T-helper 17 cell (primary cell): ENCODE results near the gene TRMT44. TPM values are rescaled to one million over a fixed set of nuclear protein-coding genes. Genes with fewer than 3 reads are reported as not detected.

Experiments
- ATAC-seq: fragments of 150-1000 bp; cut with Tn5 transposase; 2 replicates; pipeline ENCODE4 v1.10.0; 2021; ENCODE audit warnings: mild to moderate bottlenecking, moderate library complexity
- DNase-seq, 3 donors: peaks; one replicate each; pipeline versions ENCODE4 v3.0.0 to v3.0.0-alpha.2; 2020 to 2021
- H3K9me3 ChIP-seq: one replicate; pipeline ENCODE4 v1.7.0; 2013; ENCODE audit warnings: low read length, mild to moderate bottlenecking; ENCODE audit not compliant: control insufficient read depth, poor library complexity, severe bottlenecking
- H3K27ac Mint-ChIP-seq: one replicate; pipeline ENCODE4 v1.8.0; 2022; ENCODE audit warnings: mild to moderate bottlenecking, moderate library complexity, mixed read lengths
- H3K27me3 Mint-ChIP-seq: one replicate; pipeline ENCODE4 v1.8.0; 2022; ENCODE audit warnings: mixed read lengths
- H3K36me3 Mint-ChIP-seq: one replicate; pipeline ENCODE4 v1.8.0; 2022; ENCODE audit warnings: low read depth, mixed read lengths
- H3K4me1 Mint-ChIP-seq: one replicate; pipeline ENCODE4 v1.8.0; 2022; ENCODE audit warnings: mild to moderate bottlenecking, mixed read lengths
- H3K4me3 Mint-ChIP-seq: one replicate; pipeline ENCODE4 v1.8.0; 2022; ENCODE audit warnings: mild to moderate bottlenecking, moderate library complexity, mixed read lengths
- total RNA-seq, 4 donors: library from RNA in 2 of 4; stranded (reverse) in 2 of 4; gene quantifications; one replicate each; pipeline ENCODE4 v1.2.3 and lab custom pipeline; 2022 to 2026

TRMT44 gene, protein sequence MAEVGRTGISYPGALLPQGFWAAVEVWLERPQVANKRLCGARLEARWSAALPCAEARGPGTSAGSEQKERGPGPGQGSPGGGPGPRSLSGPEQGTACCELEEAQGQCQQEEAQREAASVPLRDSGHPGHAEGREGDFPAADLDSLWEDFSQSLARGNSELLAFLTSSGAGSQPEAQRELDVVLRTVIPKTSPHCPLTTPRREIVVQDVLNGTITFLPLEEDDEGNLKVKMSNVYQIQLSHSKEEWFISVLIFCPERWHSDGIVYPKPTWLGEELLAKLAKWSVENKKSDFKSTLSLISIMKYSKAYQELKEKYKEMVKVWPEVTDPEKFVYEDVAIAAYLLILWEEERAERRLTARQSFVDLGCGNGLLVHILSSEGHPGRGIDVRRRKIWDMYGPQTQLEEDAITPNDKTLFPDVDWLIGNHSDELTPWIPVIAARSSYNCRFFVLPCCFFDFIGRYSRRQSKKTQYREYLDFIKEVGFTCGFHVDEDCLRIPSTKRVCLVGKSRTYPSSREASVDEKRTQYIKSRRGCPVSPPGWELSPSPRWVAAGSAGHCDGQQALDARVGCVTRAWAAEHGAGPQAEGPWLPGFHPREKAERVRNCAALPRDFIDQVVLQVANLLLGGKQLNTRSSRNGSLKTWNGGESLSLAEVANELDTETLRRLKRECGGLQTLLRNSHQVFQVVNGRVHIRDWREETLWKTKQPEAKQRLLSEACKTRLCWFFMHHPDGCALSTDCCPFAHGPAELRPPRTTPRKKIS
- 10 to 100 TPM; 20.4 to 32.7 TPM for total RNA-seq
- 24.7 to 33.1 reads per million in 2 donors for total RNA-seq (lab: John Stamatoyannopoulos, UW)

DNA sequence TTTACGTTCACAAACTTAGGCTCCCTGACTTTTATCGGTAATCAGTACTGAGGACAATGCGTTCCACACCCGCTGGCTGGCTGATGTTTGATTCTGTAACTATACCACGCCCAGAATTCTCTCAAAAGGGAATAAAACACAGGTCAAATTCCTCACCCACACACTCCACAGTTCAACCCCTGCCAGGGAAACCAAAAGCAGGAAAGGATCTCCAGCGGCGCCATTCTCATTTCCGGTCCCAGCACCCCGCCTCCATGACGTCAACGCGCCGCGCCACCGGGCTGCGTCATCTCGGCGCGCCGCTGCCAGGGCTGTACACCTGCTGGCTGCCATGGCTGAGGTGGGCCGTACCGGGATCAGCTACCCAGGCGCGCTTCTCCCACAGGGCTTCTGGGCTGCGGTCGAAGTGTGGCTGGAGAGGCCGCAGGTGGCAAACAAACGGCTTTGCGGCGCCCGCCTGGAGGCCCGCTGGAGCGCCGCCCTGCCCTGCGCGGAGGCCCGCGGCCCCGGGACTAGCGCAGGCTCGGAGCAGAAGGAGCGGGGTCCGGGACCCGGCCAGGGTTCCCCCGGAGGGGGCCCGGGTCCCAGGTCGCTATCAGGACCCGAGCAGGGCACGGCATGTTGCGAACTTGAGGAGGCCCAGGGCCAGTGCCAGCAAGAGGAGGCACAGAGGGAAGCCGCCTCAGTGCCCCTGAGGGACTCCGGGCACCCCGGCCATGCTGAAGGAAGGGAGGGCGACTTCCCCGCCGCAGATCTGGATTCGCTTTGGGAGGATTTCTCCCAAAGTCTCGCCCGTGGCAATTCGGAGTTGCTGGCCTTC lies at the start of gene TRMT44, which contains the start of gene ACOX3:
TRMT44 (plus strand) TSS at position 286 of the 820 bp plus-strand sequence; CDS start at position 332, 46 bp downstream.
ACOX3 (minus strand) TSS at position 232 of the 820 bp plus-strand sequence. CDS start 24,202 bp downstream, outside the sequence.
- H3K36me3 Mint-ChIP-seq = peaks cover 2% of the 10 kb centered on the region
- H3K4me3 Mint-ChIP-seq = peak within 1 kb of the TSS; percentile 92
- H3K9me3 ChIP-seq = no peaks in the 10 kb centered on the region
- H3K4me1 Mint-ChIP-seq = peaks cover 59% of the 10 kb centered on the region
- H3K27ac Mint-ChIP-seq = peak within 1 kb of the TSS; percentile 96
- DNase-seq (peak; percentile 90 to 100 (median 92)), ATAC-seq (peak; percentile 91)
- no peaks in the 10 kb centered on the region for H3K27me3 Mint-ChIP-seq

DNA sequence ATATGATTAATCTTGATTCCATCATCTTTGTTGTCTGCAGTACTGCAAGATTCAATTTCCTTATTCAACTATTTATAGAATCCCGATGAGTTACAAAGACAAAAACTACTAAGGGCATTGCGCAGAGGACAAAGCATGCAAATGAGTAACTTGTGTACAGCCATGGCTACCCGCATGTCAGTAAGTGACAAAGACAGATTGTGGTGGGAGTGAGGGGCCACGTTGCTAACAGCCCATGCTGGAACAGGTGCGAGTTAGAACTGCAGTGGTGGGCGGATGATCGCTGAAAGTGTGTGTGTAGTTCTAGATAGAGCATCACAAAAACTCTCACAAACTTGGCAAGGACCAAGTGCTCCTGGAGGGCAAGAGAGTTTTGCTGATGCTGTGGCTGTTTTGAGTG lies 49.5 kb upstream of the TRMT44 start:
- no peak overlapping the region for H3K27ac Mint-ChIP-seq
- ATAC-seq (no peak), DNase-seq (no peak)
- no peak overlapping the region for H3K4me3 Mint-ChIP-seq
- H3K4me1 Mint-ChIP-seq = peaks cover 2% of the 10 kb centered on the region
- H3K36me3 Mint-ChIP-seq = no peaks in the 10 kb centered on the region
- no peaks in the 10 kb centered on the region for H3K27me3 Mint-ChIP-seq
- no peaks in the 10 kb centered on the region for H3K9me3 ChIP-seq

DNA sequence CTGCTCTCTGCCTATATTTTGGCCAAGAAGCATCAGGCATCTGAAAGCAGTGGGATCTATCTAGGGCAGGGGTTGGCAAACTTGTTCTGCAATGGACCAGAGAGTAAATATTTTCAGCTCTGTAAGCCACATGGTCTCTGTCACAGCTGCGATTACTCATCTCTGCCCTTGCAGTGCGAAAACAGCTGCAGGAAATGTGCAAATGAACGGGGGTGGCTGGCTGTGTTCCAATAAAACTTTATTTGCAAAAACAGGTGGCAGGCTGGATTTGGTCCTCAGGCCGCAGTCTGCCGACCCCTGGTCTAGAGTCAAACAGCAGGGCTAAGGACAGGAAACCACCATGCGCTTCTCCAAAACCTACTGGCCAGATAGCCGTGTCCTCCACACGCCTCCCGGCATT lies 48.6 kb upstream of the TRMT44 start:
- peaks cover 2% of the 10 kb centered on the region for H3K4me1 Mint-ChIP-seq
- no peaks in the 10 kb centered on the region for H3K36me3 Mint-ChIP-seq
- no peaks in the 10 kb centered on the region for H3K27me3 Mint-ChIP-seq
- peak overlapping the region; percentile 57 for H3K27ac Mint-ChIP-seq
- DNase-seq (no peak), ATAC-seq (no peak)
- no peaks in the 10 kb centered on the region for H3K9me3 ChIP-seq
- H3K4me3 Mint-ChIP-seq = no peak overlapping the region

DNA sequence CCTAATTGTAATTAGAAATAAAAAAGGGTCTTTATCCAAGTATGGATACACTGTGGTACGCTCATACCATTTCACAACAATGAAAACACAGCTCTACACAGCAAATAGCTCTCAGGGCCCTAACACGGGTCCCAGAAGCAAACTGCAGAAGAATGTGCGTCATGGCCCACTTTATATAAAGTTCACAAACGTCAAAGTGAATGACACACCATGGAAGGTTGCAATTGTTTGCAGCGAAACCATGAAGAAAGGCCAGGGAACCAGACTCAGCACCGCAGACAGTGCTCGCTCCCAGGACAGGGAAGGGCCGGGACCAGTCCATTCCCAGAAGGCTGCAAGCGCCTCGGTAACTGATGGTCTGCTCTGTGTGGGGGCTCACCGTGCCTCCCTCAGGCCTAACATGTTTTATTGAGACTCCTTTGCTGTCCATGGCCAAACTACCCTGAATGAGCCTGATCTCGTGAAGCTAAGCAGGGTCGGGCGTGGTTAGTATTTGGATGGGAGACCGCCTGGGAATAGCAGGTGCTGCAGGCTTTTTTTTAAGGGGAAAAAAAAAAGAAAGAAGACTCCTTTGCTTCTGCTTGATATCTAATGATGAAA lies 47.9 kb upstream of the TRMT44 start:
- ATAC-seq (no peak), DNase-seq (peak in 1 of 3 donors; percentile 29)
- Mint-ChIP-seq H3K4me1 (peaks cover 2% of the 10 kb centered on the region), H3K27ac (peak overlapping the region; percentile 57), H3K36me3 (no peaks in the 10 kb centered on the region), H3K4me3 (no peak overlapping the region), H3K27me3 (no peaks in the 10 kb centered on the region)
- H3K9me3 ChIP-seq = no peaks in the 10 kb centered on the region

DNA sequence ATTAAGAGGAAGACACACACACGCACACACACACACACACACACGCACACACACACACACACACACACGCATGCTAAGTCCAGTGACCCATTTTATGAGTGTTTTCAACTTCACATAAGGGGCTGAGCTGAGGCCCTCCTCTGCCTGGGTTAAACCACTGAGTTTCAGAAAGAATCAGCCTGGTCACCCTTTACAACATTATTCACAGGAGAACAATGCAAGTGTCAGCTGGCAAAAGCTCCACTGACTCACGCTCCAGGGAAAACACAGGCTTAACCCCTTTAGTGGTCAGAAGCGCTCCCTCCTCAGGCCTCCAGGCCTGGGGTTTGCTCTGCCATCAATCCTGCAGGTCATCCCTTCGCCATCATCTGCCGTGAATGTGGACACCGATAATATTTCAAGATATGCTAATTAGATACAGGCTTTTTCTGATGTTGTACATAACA lies 47.0 kb upstream of the TRMT44 start:
- DNase-seq = no peak
- H3K9me3 ChIP-seq = no peaks in the 10 kb centered on the region
- Mint-ChIP-seq H3K27me3 (no peaks in the 10 kb centered on the region), H3K36me3 (peaks cover 3% of the 10 kb centered on the region), H3K4me3 (no peak overlapping the region), H3K27ac (no peak overlapping the region), H3K4me1 (peaks cover 4% of the 10 kb centered on the region)
- no peak for ATAC-seq

DNA sequence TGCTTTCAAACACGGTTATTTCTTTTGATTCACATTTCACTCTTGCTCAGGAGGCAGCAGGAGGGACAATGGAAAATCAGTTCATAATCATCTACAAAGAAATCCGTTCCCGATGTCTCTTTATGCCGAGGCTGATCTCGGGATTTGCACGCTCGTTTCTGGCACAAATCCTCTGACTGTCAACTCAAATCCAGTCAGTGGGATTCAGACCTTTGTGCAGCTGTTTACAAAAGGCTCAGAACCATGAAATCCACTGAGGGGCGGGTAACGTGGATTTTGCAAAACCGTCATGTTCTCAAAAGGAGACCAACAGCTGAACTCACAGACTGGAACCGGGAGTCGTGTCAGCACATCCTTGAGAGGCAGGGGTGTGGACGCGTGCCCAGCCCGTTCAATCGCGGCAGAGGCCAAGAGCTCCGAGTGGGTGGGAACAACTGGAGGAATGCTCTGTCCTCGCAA lies 46.5 kb upstream of the TRMT44 start:
- no peak for ATAC-seq
- Mint-ChIP-seq H3K4me1 (peaks cover 5% of the 10 kb centered on the region), H3K4me3 (no peak overlapping the region), H3K27me3 (no peaks in the 10 kb centered on the region), H3K27ac (no peak overlapping the region), H3K36me3 (peaks cover 5% of the 10 kb centered on the region)
- no peak for DNase-seq
- H3K9me3 ChIP-seq = no peaks in the 10 kb centered on the region

DNA sequence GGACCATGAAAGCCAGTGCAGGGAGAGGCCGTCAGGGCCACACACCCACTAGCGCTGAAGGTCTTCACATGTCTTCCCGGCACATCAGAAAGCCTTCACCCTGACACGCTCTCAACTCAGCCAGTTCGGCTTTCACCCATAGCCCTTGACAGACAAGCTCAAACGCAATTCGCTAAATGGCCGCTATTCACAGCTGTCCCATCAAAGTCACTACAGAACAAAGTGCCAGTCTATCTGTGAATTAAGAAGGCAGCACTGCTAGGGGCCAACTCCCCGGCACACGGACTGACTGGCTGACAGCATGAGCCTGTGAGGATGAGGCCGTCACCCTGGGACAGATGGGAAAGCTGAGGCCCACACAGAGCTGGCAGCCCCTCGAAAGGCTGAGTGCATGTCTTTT lies 45.8 kb upstream of the TRMT44 start:
- no peak for DNase-seq
- H3K36me3 Mint-ChIP-seq = peaks cover 5% of the 10 kb centered on the region

DNA sequence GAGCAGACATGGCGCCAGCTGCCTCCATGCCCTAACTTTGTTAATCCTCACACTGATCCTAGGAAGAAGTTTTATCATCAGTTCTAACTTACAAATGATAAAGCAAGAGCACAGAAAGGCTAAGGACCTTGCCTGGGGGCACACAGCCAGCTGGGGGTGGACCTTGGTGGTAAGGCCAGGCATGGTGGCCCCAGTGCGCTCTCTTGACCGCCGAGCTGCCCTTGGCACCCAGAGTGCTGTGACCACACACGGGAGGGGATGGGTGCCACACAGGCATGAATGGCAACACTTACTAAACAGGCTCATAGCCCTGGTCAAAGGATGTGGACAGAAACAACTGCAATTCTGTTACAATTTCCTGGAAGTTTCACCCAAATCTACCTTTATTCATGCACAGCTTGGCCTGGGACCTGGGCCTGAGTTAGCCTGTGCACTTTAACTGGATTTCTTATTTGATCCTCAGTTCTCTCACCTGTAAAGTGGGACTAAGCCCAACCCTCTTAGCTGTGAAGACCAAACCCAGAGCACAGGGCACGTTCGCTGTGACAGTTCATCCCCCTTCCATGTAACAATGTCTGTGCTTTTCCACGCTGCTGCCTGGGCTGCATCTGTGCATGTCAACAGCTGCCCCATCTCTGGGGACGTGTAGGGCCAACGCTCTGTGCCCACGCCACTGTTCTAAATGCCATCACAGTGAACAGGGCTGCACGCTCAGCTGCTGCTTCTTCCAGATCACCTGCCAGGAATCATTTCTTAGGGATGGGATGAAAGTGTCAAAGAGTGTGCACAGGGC lies 44.9 kb upstream of the TRMT44 start:
- ATAC-seq (no peak), DNase-seq (no peak)
- Mint-ChIP-seq H3K36me3 (peaks cover 5% of the 10 kb centered on the region), H3K27ac (no peak overlapping the region), H3K27me3 (no peaks in the 10 kb centered on the region), H3K4me3 (no peak overlapping the region), H3K4me1 (peaks cover 5% of the 10 kb centered on the region)
- no peaks in the 10 kb centered on the region for H3K9me3 ChIP-seq

More for the DNA sequence above, 45.8 kb upstream of the TRMT44 start:
- H3K4me1 Mint-ChIP-seq = peaks cover 5% of the 10 kb centered on the region
- H3K9me3 ChIP-seq = no peaks in the 10 kb centered on the region
- H3K27me3 Mint-ChIP-seq = no peaks in the 10 kb centered on the region
- no peak for ATAC-seq
- H3K4me3 Mint-ChIP-seq = no peak overlapping the region
- H3K27ac Mint-ChIP-seq = no peak overlapping the region

DNA sequence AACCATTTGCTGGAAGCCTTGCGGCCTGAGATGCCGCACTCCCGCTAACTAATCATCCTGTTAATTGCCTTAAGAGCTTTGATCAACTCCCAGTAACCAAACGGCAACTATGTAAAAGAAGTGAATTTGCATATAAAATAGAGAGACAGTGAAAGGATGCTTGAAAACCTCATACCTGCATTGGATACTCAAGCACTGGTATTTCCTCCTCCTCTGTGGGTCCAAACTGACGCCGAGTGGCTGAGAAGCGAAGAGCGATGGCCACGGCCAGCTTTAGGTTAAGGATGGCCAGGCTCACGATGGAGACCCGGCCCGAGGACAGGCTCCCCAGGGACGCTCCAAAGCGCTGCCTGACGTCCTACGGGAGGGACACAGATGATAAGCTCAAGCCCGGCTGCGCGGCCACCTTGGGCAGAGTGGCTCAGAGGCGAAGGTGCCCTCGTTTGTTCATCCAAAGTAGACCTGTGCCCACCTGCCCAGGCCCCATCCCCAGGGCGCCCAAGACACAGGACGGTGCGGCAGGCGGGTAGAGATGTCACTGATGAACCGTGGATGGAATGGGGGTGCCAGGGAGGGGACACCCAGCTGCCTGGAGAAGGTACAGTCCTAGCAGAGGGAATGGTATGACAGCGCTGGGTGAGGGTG lies 43.7 kb upstream of the TRMT44 start:
- no peaks in the 10 kb centered on the region for H3K9me3 ChIP-seq
- ATAC-seq (no peak), DNase-seq (no peak)
- H3K27ac Mint-ChIP-seq = no peak overlapping the region
- peaks cover 3% of the 10 kb centered on the region for H3K4me1 Mint-ChIP-seq
- no peak overlapping the region for H3K4me3 Mint-ChIP-seq
- H3K36me3 Mint-ChIP-seq = peaks cover 5% of the 10 kb centered on the region
- H3K27me3 Mint-ChIP-seq = no peaks in the 10 kb centered on the region

DNA sequence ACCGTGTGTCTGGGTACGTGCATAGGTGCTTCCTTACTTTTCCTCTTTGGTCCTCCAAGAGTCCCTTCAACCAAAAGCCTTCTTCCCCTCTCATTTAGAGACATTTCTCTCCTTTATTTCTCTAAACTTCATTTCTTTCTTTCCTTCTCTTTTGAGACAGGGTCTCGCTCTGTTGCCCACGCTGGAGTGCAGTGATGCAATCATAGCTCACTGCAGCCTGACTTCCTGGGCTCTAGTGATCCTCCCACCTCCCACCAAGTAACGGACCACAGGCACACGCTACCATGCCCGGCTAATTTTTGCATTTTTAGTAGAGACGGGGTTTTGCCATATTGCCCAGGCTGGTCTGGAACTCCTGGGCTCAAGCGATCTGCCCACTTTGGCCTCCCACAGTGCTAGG lies 42.2 kb upstream of the TRMT44 start:
- Mint-ChIP-seq H3K27ac (no peak overlapping the region), H3K27me3 (no peaks in the 10 kb centered on the region), H3K4me3 (no peak overlapping the region), H3K4me1 (peaks cover 3% of the 10 kb centered on the region), H3K36me3 (peaks cover 5% of the 10 kb centered on the region)
- no peaks in the 10 kb centered on the region for H3K9me3 ChIP-seq
- ATAC-seq (no peak), DNase-seq (no peak)

DNA sequence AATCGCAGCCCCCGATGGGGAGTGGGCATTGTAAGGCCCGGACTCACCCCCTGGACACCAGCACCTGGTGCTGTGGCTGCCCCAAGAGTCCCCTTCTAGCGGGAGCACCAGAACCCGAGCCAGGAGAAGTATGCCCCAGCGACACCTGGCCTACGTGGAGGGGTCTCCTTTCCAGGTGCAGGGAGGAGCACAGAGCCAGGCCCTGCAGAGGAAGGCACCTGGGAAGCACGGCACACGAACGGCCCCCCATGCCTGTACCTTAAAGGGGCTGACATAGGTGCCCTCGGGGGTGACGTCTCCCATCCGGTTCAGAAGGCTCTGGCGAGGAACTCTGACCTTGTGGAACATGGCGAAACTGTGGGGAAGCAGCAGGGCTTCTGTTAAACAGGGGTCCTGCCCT lies 41.3 kb upstream of the TRMT44 start:
- H3K27ac Mint-ChIP-seq = no peak overlapping the region
- DNase-seq = no peak
- peaks cover 3% of the 10 kb centered on the region for H3K4me1 Mint-ChIP-seq
- no peak overlapping the region for H3K4me3 Mint-ChIP-seq
- H3K9me3 ChIP-seq = no peaks in the 10 kb centered on the region
- H3K36me3 Mint-ChIP-seq = peaks cover 5% of the 10 kb centered on the region
- H3K27me3 Mint-ChIP-seq = no peaks in the 10 kb centered on the region
- no peak for ATAC-seq
